Lung (tissue), 12 donors: ENCODE results near the gene CSF1R. TPM values are rescaled to one million over a fixed set of nuclear protein-coding genes. Genes with fewer than 3 reads are reported as not detected.

Experiments used
- ATAC-seq: fragments of 200-7000 bp; cut with Tn5 transposase; one replicate; pipeline ENCODE4 v1.9.1; 2020; ENCODE audit warnings: moderate number of reproducible peaks; ENCODE audit not compliant: insufficient read depth, low FRiP score
- DNase-seq, 3 donors: peaks; one replicate each; pipeline ENCODE4 v3.0.0-alpha.2; 2013 to 2017
- H3K27ac ChIP-seq, 2 donors: one replicate each; pipeline ENCODE4 v1.5.1; 2013; ENCODE audit warnings: mild to moderate bottlenecking in 2 of 2, moderate library complexity in 2 of 2, control low read depth in 1 of 2, inconsistent platforms in 1 of 2, low read depth in 1 of 2, low read length in 1 of 2
- H3K27me3 ChIP-seq, 3 donors: one replicate each; pipeline ENCODE4 v1.5.1; 2013; ENCODE audit warnings: low read length in 2 of 3; ENCODE audit not compliant: control insufficient read depth in 3 of 3, insufficient read depth in 3 of 3
- H3K36me3 ChIP-seq, 4 donors: one replicate each; pipeline ENCODE4 v1.5.1; 2013; ENCODE audit warnings: low read length in 4 of 4, mild to moderate bottlenecking in 1 of 4, moderate library complexity in 1 of 4; ENCODE audit not compliant: control insufficient read depth in 4 of 4, insufficient read depth in 4 of 4
- H3K4me1 ChIP-seq, 5 donors: one replicate each; pipeline ENCODE4 v1.5.1; 2013; ENCODE audit warnings: low read length in 5 of 5, mild to moderate bottlenecking in 2 of 5, moderate library complexity in 1 of 5; ENCODE audit not compliant: control insufficient read depth in 5 of 5, insufficient read depth in 5 of 5
- H3K4me3 ChIP-seq: one replicate; pipeline ENCODE4 v1.5.1; 2013; ENCODE audit warnings: mild to moderate bottlenecking, control low read depth, moderate library complexity
- H3K9ac ChIP-seq, 2 donors: one replicate each; pipeline ENCODE4 v1.5.1; 2013; ENCODE audit warnings: low read length in 2 of 2, control low read depth in 1 of 2; ENCODE audit not compliant: insufficient read depth in 1 of 2
- H3K9me3 ChIP-seq, 4 donors: one replicate each; pipeline ENCODE4 v1.5.1; 2013; ENCODE audit warnings: low read length in 3 of 4, mild to moderate bottlenecking in 1 of 4, moderate library complexity in 1 of 4; ENCODE audit not compliant: control insufficient read depth in 4 of 4, insufficient read depth in 3 of 4
- CTCF ChIP-seq: IDR thresholded peaks from 2 replicates; pipeline ENCODE4 v1.5.1; 2012; ENCODE audit warnings: mild to moderate bottlenecking; ENCODE audit errors: control extremely low read depth, extremely low read depth
- WGBS, 2 donors: extraction: QIAGEN DNeasy Blood & Tissue Kit; methylation state at CpG; one replicate each; pipeline ENCODE4 v1.1.7; 2013; 5-methylcytosine and 5-hydroxymethylcytosine counted together
- polyA plus RNA-seq, 2 donors: library from polyadenylated mRNA; stranded (reverse); fragments of 200-250 nt; gene quantifications; one replicate each; pipeline ENCODE4 v1.2.1, GENCODE V29; 2013
- total RNA-seq, 2 donors: library from RNA; depleted of rRNA in 1 of 2; stranded (reverse); fragments of >200 nt in 1 of 2; gene quantifications; one replicate each; pipeline ENCODE4 v1.2.1, GENCODE V29; 2014 to 2021
- donor health status: control.
- donor health status: control.
- donor health status: Bipolar disorder and iron deficiency.
- donor health status: healthy.
- donor health status: DM: yes; HTN: yes; CAD: no.

The CSF1R gene
- total and polyA plus RNA-seq, 4 donors = 13.0 to 65.0 (median 40.7) TPM

- DNase-seq (peak in 2 of 3 donors; percentile 44 to 66), ATAC-seq (peak; percentile 73)
- Histone ChIP-seq H3K9ac (no peak overlapping the region), H3K4me1 (no peaks in the 10 kb centered on the region), H3K36me3 (peaks cover 0 to 22% (median 6%) of the 10 kb centered on the region in 4 donors), H3K27ac (peak overlapping the region in 1 of 2 donors; percentile 54), H3K4me3 (no peak overlapping the region), H3K27me3 (no peaks in the 10 kb centered on the region), H3K9me3 (peaks cover 0 to 2% (median 0%) of the 10 kb centered on the region in 4 donors)
- TF ChIP-seq CTCF = no peak
- 73 to 78% methylated on average over 6 of the region's 6 CpGs for WGBS, 2 donors
Measured at GRCh38 chr5:150058480-150059126, 27.8 kb downstream of the CSF1R start.

- no peak for TF ChIP-seq CTCF
- no peak overlapping the region for H3K4me3 ChIP-seq
- H3K4me1 ChIP-seq = no peaks in the 10 kb centered on the region
- no peak overlapping the region for H3K9ac ChIP-seq
- no peak overlapping the region for H3K27ac ChIP-seq
- no peak for DNase-seq
- ATAC-seq = no peak
- peaks cover 0 to 2% (median 0%) of the 10 kb centered on the region in 4 donors for H3K9me3 ChIP-seq
- WGBS, 2 donors = 73 to 89% methylated on average over 5 of the region's 5 CpGs
- H3K27me3 ChIP-seq = no peaks in the 10 kb centered on the region
- peaks cover 0 to 28% (median 10%) of the 10 kb centered on the region in 4 donors for H3K36me3 ChIP-seq
Measured at GRCh38 chr5:150057996-150058395, 28.4 kb downstream of the CSF1R start.

GRCh38 chr5:150057511-150057910 lies 28.8 kb downstream of the CSF1R start:
- TF ChIP-seq CTCF = no peak
- ATAC-seq = no peak
- H3K27me3 ChIP-seq = no peaks in the 10 kb centered on the region
- H3K9ac ChIP-seq = no peak overlapping the region
- H3K27ac ChIP-seq = peak overlapping the region in 1 of 2 donors; percentile 13
- 90 to 94% methylated on average over 2 of the region's 2 CpGs for WGBS, 2 donors
- H3K4me3 ChIP-seq = no peak overlapping the region
- H3K9me3 ChIP-seq = peaks cover 0 to 2% (median 0%) of the 10 kb centered on the region in 4 donors
- DNase-seq = no peak
- H3K36me3 ChIP-seq = peaks cover 0 to 33% (median 14%) of the 10 kb centered on the region in 4 donors
- H3K4me1 ChIP-seq = no peaks in the 10 kb centered on the region
